HG02884 (cell line): Measurements from ENCODE around the gene MFSD6L.

Experiments used
- ATAC-seq: cut with Tn5 transposase; IDR thresholded peaks from one replicate; pipeline ENCODE4 v1.9.1; 2021; ENCODE audit warnings: mild to moderate bottlenecking, moderate library complexity; ENCODE audit not compliant: unreplicated experiment

The MFSD6L gene

GRCh38 chr17:8794636-8795035, 4.5 kb downstream of the MFSD6L start:
- no peak for ATAC-seq

DNA sequence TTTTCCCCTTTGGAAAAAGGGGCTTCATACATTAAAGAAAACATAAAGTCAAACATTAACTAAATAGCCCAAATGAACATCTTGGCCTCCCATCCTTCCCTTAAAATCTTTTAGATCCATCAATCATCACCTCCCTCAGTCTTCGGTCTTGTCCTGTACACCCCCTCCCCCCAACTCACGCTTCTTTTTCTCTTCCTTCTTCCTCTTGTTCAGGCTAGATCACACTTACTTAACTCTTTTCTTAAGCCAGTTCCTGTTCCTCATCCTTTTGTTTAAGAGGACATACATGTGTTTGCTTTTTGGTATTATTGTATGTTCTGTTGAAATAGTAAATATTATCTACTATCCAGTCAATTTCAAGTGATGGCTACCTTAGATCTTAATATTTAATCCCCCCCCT, 5.5 kb downstream of the MFSD6L start:
- ATAC-seq, result no peak

DNA sequence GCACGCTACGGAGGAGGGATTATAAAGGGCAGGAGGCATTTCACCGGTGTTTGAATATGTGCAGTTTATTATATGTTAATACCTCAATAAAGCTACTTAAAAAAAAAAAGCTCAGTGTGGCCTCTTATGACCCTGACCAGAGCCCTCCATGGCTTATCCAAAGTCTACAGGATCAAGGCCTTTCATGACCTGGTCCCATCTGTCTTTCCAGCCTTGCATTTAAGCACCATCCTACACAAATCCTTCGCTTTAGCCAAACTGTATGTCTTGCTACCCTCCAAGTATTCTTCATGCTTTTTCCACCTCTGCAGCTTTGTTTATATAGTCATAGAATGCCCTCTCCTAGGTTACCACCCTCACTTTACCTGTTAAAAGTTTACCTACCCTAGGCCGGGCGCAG, 6.5 kb downstream of the MFSD6L start:
- no peak for ATAC-seq

- no peak for ATAC-seq
Observed at GRCh38 chr17:8791910-8792270, 7.3 kb downstream of the MFSD6L start.

GRCh38 chr17:8791248-8791909, 7.8 kb downstream of the MFSD6L start:
- no peak for ATAC-seq

DNA sequence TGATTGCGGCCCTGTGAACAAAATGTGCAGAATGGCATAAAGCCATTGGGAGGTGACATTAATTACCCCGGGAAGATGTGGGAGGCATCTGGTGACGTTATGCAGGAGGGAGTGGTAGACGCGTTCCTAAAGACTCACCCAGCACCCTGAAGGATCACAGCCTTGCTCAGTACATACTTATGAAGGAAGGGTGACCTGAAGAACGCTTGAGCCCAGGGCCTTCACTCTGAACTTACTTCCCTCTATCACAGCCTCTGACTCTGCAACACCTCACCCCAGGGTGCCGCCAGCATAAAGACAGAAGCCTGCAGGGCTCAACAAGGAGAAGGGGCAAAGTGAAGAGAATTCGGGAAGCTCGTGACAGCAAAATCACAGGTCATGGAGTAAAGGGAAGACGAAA, 9.4 kb downstream of the MFSD6L start:
- ATAC-seq, result no peak

DNA sequence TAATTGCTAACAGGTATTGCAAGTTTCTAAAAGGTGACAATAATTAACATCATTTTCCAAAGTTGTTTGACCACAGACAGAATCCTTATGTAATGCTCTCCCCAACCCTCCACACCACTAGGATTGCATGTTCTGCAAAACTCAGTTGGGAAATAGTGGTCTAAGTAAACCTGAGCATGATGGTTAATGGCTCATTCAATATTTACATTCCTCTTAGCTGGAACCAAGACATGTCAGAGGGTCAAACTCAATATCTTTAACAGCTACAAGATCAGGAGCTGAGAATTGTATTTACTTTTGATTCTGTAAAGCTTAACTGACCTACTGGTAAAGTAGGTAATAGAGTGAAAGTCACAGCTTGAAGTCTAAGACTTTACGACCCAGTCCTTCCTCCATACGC, 10.2 kb downstream of the MFSD6L start:
- no peak for ATAC-seq

GRCh38 chr17:8785547-8786413, 13.4 kb downstream of the MFSD6L start:
- no peak for ATAC-seq

- ATAC-seq, result no peak
Observed at GRCh38 chr17:8782176-8782575, 17.0 kb downstream of the MFSD6L start.

DNA sequence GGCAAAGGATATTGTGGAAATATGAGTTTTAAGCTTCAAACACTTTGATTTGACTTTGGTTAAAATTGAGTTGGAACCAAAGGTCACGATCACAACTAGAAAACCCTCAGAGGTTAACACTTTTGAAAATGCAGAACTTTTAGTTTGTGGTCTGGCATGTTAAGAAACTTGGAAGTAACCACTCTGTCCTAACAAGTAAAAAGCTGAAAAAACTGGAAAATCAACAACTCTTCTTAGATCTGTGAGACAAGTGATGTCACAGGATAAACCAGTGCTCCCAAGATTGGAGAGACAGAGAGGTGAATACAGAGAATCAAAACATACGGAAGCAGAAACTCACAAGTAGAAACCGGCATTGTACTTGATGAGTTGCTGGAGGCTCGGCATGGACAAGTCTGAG, 17.4 kb downstream of the MFSD6L start:
- ATAC-seq, result no peak

DNA sequence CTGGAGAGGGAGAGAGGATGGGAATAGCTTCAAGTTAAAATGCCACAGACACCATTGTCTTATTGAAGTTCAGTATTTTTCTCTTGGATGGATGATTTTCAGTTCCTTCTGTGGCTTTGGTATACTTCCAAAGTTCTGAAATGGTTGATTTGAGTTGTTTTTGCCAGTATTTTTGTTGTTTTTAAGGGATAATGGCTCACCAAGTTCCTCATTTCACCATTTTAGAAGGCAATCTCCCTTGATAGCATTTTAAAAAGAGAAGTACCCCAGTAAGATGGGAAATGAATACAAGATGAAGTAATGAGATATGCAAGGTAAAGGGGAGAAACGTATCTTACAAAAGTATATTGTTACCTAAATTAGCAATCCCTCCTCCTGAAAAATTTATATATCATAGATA, 22.3 kb downstream of the MFSD6L start:
- ATAC-seq, result no peak

DNA sequence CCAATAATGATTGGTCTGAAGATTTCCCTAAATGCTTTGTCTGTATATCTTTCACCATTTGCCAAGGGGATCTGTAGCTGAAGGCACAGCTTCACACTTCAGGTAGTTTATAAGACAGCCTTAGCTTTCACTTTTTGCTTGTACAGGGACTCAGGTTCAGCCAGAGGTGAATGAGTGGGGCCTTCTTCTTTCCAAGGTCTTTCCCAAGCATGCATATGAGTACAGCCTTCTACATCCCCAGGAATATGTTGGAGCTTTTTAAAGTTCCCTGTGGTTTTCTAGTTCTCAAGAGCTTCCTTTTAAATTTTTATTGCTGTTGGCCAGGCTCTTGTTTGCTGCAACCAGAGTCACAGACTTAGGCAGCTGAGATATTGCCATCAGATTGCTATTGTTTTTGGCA, 22.9 kb downstream of the MFSD6L start:
- ATAC-seq, result no peak

- no peak for ATAC-seq
Observed at GRCh38 chr17:8766731-8767130, 32.4 kb downstream of the MFSD6L start.

DNA sequence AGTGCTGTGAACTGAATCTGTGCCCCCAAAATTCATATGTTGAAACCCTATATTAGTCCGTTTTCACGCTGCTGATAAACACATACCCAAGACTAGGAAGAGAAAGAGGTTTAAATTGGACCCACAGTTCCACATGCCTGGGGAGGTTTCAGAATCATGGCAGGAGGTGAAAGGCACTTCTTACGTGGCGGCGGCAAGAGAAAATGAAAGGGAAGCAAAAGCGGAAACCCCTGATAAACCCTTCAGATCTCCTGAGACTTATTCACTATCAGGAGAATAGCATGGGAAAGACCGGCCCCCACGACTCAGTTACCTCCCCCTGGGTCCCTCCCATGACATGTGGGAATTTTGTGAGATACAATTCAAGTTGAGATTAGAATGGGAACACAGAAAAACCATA, 37.2 kb downstream of the MFSD6L start:
- ATAC-seq, result no peak

DNA sequence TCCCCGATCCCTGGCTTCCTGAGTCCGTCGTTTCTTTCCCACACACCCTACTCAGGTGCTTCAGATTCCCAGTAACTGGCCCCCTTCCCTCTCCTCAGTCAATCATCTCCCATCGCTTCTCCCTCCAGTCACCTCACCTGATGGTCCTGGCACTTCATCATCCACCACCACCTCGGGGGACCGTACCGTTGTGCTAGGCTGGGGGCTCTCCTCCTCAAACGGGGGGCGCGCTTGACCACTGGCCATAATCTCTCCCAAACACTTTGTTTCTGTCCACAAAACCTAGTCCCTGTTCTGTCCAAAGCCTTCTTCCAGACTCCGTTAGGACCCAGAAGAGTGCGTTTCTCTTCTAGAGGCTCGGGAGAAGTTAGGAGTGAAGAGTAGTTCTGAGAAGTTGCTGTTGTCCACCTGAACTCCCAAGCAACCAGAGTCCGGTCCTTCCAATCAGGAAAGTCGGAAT, 41.0 kb downstream of the MFSD6L start, which contains the start of gene SPDYE4:
Gene SPDYE4, minus strand, starts transcription at position 410 of the 460 bp plus-strand sequence. Its CDS starts 164 bp downstream, at position 246.
- no peak for ATAC-seq

DNA sequence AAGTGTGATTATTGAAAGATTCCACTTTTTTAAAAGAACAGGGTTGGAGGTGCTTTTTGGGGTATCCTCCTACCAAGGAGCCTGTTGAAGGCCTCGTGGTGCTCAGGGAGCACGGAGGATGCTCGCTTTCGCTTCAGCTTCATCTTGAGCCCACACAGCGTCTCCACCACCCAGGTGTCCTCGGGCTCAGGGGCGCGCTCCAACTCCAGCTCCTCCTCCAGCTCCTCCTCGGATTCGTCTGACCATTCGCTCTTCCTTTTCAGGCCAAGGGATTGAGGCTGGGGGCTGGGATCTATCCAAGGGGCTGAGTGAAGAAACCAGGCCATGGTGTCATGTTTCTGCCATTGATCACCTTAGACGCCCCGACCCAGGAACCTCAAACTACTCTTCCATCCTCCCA, 42.0 kb downstream of the MFSD6L start:
- ATAC-seq, result no peak

DNA sequence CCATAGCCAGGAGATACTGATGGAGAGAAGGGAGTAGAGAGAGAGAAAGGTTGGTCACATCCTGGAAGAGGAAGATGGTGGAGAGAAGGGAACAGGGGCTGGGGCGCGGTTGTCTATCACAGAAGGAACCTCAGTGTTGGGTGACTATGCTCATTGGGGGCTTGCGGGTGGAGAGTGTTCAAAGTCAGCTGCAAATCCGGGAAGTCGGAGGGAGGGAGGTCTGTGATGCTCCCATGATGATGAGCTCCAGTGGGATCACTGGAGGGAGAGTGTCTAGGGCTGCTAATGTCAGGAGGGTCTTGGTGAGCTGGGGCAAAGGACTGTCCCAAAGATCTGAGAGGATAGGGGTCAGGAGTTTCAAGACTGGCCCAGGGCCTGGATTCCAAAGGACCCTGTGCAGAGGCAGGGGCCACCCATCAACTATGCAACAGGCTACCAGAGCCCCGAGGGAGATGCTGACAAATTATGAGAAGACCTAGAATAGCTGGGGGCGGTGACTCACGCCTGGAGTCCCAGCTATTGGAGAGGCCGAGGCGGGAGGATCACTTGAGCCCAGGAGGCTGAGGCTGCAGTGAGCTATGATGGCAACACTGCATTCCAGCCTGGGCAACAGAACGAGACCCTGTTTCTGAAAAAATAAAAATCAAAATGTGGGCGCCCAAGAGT, 43.4 kb downstream of the MFSD6L start:
- ATAC-seq, result no peak

GRCh38 chr17:8754890-8755289, 44.3 kb downstream of the MFSD6L start:
- ATAC-seq, result no peak

DNA sequence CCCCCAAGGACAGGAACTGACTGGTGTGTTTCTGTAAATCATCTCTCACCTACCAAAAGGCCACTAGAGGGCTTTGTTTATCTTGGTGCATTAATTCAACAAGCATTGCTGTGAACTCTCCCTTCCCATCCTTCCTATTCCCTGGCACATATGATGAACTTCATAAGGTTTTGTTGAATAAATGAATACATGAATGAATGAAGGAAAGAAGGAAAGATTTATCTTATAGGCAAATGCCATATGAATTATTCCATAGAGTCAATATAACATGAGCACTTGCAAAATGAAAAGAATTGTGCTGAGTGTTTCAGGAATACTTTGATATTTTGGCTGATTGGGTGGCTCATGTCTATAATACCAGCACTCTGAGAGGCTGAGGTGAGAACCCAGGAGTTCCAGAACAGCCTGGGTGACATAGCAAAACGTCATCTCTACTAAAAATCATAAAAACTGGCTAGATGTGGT, 45.2 kb downstream of the MFSD6L start:
- no peak for ATAC-seq

DNA sequence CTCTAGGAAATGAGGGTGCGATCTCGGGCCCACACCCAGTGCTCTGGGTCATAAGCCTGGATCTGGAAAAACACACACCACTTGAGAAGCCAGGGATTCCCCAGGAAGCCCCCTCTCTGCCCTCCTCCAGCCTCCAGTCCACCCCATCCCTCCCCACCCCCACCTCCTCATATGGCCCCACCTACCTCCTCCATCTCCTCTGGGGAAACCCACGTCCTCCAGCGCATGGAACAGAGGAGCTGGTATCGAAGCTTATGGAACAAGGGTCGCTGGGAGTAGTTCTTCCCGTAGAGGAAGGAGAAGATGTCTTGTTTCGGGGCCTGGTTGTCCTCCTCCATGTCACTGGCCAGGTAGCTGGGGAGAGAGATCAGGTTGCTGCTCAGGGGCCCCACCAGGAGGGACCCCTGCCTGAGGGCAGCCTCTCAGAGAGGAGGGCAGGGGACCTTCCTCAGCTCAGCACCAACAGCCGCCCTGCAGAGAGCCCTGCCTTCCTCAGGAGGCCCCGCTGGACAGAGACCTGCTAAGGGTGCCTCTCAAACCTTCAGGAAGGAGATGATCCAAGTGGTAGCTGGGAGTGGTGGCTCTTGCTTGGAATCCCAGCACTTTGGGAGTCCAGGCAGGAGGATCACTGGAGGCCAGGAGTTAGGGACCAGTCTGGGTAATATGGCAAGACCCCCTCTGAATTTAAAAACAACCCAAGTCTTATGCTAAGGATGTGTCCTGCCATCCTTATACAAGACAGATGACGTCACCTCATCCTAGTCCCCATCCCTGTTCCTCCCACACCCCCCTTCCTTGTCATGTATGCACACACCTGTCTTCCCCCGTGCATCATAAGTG, 45.8 kb downstream of the MFSD6L start:
- ATAC-seq, result no peak

DNA sequence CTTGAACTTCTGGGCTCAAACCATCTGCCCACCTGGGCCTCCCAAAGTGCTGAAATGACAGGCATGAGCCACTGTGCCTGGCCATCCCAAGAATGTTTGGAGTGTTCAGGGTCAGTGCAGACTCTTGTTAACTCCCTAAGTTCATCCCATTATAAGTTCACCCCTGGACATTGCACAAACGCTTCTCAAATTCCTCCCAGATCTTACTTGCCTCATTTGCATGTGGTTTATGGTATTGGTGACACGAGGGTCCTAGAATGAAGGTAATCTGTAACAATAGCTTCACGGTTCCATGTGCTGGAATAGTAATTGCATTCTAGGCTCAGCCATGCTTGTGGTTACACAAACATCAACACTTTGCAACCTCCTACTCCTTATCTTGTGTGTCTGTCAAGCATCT, 49.5 kb downstream of the MFSD6L start:
- ATAC-seq, result no peak
